DMS153 treated with DMSO at 0.1 percent for 48 hours (cell line): ENCODE measurements around the gene RBM38.
"Not testable (repeated sequence)": the region's sequence is repeated elsewhere in the genome, so short reads cannot be mapped to it uniquely, and the experiment has no call there.

ENCODE experiments used
- DNase-seq: peaks from one replicate; lab custom pipeline; 2025; ENCODE audit not compliant: unreplicated experiment; lab: John Stamatoyannopoulos, UW

Gene RBM38

DNA sequence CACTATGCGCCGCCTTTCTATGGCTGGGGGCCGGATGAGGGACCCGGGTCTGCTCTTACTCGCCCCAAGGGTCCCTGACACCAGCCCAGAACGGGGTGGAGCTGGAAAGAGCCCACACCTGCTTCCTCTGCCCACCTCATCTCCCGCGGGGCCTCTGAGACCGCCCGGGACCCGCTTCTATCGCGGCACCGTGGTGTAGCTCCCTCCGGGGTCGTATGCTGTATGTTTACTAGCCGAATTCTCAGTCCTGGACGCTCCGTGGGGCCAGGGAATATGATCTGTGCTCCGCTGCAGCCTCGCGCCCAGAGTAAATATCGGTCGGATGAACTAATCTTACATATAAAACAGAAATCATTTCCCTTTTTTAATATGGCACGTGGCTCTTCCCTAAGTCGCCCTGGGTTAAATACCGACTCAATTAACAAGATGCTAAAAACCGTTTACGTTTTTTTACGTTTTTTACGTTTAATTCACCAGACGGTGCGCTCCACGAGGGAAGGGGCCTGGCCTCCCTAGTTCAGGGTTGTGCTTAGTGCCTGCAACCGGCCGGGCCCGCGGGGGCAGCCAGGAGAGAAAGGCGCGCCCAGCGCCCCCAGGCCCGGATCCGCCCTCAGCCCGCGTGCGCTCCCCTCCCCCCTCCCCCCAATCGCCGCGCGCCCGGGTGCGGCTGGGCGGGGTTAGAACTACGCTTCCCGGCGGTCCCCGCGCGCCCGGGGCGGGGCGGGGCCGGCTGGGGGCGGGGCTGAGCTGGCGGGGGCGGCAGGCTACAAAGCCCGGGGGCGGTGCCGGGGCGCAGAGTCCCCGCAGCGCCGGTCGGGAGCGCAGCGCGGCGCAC, at the start of gene RBM38:
Gene RBM38, plus strand, starts transcription at position 793 of the 835 bp plus-strand sequence. CDS start 186 bp downstream, outside the sequence.
- DNase-seq: peak; percentile 33

DNA sequence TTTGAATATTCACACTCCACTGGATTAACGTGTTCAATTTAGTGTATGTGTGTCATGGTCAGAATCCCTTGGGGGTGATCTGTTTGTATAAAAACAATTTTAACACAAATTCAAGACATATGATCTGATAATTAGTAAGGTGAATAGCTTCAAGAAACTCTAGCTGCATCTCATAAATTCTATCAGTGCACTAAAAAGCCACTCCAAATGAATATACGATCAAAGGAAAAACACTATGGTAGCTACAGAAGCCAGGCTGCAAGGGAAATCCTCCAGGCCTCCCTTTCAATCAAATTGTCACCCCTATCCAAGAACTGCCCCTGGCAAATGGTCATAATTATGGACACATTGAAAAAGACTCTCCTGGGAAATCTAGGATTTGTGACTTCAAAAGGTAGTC, 49.5 kb upstream of the RBM38 start:
- DNase-seq: no peak

DNA sequence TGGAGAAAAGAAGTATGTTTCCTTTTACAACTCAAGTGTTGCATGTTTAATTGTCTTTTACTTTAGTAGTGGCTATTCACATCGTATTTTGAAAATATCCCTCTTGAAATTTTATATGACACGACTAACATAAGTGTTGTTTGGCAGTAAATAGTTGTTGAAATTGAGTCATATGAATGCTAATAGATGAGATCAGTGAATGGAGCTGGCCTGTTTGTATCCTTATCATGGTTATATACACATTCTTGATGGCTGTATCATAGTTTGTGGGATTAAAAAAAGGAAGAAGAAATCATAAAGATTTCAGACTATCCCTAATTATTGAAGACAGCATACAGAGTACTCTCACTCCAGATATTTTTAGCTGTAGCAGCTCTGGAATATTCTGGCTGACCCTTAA, 48.4 kb upstream of the RBM38 start:
- DNase-seq: no peak

DNA sequence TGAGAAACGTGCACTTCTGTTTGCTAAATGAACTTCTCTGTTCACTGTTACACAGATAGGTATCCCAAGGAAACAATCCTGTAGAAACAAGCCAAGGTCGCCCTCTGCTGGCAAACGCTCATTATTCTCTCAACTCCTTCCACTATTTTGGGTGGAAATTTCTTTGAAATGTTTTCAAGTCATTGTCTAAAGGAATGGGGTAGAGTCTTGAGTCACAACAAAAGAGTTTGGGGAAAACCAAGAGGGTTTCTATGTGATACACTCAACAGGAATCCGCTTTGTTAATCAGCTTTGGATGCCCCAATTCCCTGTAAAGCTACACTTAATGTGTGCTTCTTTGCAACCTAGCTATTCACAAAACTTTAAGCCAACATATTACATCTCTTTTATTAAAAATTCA, 44.7 kb upstream of the RBM38 start:
- DNase-seq: peak; percentile 42

DNA sequence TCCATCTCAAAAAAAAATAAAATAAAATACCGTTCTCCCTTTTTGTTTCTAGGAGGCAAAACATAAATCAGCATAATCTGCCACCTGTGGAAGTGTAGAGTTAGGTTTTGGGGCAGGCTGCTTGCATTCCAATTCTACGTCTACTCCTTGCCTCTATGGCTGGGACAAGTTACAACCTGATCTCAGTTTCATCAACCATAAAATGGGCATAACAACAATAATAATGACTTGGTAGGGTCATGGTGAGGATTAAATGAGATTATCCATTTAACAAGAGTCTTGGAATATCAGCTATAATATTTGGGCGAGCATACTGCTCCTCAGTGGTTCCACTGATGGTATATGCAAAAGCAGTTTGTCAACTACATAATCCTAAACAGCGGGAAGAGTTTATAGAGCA, 43.8 kb upstream of the RBM38 start:
- no peak for DNase-seq

DNA sequence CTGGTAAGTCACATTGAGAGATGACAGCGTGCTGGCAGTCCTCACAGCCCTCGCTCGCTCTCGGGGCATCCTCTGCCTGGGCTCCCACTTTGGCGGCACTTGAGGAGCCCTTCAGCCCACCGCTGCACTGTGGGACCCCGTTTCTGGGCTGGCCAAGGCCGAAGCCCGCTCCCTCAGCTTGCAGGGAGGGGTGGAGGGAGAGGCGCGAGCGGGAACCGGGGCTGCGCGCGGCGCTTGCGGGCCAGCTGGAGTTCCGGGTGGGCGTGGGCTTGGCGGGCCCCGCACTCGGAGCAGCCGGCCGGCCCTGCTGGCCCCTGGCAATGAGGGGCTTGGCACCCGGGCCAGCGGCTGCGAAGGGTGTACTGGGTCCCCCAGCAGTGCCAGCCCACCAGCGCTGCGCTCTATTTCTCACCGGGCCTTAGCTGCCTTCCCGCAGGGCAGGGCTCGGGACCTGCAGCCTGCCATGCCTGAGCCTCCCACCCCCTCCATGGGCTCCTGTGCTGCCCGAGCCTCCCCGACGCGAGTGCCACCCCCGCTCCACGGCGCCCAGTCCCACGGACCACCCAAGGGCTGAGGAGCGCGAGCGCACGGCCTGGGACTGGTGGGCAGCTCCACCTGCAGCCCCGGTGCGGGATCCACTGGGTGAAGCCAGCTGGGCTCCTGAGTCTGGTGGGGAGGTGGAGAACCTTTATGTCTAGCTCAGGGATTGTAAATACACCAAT, 42.8 kb upstream of the RBM38 start:
- not testable (repeated sequence) for DNase-seq

DNA sequence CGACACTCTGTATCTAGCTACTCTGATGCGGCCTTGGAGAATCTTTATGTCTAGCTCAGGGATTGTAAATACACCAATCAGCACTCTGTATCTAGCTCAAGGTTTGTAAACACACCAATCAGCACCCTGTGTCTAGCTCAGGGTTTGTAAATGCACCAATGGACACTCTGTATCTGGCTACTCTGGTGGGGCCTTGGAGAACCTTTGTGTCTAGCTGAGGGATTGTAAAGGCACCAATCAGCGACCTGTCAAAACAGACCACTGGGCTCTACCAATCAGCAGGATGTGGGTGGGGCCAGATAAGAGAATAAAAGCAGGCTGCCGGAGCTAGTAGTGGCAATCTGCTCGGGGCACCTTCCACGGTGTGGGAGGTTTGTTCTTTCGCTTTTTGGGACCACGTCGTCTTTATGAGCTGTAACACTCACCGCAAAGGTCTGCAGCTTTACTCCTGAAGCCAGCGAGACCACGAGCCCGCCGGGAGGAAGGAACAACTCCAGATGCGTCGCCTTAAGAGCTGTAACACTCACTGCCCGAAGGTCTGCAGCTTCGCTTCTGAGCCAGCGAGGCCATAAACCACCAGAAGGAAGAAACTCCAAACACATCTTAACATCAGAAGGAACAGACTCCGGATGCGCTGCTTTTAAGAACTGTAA, 42.1 kb upstream of the RBM38 start:
- not testable (repeated sequence) for DNase-seq

DNA sequence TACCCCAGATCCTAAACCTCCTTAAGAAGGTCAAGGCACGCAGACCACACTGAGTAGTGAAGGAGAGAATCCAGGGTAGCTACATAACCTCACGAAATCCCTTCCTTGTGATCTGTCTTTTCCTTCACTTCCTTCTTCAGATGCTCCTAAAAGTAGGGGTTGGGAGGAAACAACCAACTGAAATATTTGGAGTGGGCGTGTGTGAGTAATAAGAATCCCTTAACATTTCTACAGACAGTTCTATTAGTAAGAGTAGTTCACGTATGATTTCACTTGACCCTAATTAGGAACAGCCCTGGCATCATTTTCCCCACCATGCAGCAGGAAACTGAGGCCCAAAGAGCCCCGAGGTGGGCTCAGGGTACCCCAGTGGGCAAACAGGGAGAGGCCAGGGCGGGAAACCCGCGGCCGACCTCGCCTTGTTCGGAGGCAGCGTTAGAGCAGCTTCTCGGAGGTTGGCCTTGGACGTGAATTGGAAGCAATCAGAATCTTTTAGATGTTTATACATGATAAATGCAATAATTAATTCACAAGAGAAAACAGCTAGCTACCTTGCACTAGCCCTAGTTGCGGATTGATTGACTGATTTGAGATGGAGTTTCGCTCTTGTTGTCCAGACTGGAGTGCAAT, 41.0 kb upstream of the RBM38 start:
- DNase-seq: no peak

DNA sequence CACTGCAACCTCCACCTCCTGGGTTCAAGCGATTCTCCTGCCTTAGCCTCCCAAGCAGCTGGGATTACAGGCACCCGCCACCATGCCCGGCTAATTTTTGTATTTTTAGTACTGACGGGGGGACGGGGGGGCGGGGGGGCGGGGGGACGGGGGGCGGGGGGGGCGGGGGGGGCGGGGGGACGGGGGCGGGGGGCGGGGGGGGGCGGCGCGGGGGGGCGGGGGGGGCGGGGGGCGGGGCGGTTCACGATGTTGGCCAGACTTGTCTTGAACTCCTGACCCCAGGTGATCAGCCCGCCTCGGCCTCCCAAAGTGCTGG, 40.5 kb upstream of the RBM38 start:
- DNase-seq: not testable (repeated sequence)

DNA sequence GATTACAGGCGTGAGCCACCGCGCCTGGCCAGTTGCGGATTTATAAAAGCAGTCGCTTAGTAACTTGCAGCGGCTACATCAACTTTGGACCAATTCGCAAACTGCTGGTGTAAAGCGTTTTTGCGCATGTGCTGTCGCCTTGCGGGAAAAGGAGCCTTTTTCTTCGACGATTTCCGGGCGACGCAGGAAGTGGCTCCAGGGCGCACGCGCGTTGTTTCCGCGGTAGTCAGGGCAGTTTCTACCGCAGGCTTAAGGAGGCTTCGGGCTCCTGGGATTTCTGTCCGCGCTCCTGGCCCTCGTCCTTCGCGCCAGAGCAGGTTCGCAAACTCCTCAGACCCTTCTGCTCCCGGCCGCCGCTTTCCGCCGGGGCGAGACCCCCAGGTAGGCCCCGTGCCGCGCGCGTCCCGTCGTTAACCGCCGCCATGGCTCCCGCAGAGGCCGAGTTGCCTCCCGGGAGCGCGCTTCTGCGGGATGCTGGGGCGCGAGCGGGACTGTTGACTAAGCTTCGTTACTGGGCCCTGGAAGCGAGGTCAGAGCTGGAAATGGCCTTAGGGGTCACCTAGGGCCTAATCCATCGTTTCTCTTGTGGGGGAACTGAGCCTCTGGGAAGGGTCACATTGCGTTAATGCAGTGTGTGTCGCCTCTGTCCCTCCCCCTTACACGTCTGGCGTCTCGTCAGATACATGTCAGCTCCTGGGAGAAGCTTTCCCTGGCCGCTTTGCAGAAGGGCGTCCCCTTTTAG, 40.0 kb upstream of the RBM38 start, which contains the start of gene RAE1:
Gene RAE1, plus strand, starts transcription at position 214 of the 742 bp plus-strand sequence. CDS start 2,784 bp downstream, outside the sequence.
- DNase-seq: peak; percentile 87

DNA sequence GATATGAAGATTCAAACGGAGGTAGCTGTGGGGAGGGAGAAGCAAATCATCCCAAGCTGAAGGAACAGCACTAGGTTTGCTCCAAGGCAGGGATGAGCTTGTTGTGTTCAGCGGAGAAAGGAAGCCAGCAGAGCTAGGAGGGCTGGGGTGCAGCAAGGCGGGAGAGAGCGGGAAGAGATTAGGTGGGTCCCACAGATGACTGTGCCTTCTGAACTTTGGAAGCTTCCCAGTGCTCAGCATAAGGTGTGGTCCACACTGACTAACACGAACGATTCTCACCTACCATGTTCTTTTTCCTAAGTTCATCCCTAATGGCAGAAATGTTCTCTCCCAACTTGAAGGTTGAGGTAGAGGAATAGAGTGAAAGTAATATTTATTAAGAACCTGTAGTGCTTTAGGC, 38.9 kb upstream of the RBM38 start:
- DNase-seq: no peak

DNA sequence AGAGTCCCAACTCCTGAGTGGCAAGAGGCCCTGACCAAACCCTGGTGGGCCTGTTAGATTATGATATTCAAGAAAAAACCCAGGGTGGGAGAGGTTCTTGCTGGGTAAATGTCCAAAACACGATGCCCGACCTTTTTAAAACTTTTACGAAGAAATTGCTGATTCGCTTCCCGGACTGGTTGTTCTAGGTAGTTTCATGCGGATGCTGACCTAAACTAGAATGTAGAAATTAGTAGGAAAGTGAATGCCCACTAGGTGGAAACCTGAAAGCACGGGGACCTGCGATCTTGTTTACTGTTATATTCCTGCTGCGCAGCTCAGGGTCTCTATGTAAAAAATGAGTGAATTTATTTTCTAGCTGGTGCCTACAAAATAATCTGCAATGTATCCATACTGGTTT, 37.8 kb upstream of the RBM38 start:
- DNase-seq: no peak

DNA sequence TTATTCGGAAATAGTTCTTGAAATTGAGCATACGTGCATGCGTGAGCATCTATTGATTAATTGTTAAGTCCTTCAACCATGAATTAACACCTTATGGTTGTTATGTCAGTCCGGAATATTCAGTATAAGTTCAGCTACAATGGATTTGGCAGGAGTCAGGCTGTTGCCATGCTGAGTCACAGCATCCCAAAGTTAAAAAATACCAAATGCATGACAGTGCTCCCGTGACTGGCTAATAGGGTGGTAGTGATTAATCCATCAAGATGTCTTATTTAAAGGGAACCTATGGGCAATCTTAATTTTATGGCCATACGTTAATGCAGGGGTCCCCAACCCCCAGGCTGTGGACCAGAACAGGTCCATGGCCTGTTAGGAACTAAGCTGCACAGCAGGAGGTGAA, 29.7 kb upstream of the RBM38 start:
- no peak for DNase-seq

DNA sequence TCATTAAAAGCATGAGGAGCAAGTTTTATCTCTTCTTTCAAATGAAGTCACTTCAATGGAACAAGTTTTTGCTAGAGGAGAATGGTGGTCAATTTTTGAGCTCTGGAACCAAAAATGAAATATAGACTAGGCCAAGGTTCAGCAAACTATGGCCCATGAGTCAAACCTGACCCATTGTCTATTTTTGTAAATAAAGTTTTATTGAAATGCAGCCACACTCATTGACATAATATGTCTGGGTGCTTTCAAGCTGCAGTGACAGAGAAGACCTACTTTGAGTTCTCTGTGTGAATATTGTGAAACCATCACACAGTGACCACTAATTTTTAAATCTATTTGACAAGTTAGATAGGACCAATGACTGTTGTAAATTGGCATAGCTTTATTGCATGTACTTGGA, 26.7 kb upstream of the RBM38 start:
- DNase-seq: no peak

DNA sequence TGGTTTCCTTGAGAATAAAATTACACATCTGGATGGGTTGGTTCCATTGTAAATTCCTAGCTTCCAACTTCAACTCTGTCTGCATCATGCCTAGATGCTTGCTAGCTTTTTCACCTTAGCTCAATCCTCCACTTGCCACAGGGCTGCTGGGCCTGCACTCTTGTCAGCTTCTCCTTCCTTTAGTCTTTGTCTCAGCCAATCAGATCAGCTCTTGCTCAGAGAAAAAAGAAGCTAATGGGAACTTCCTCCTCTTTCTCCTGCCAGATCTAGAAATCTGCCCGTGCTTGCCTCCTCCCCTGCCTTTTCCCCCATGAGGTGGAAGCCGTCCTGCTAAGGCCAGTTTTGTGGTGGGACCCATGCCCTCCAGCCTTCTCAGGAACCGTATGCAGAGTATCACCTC, 21.6 kb upstream of the RBM38 start:
- DNase-seq: no peak

DNA sequence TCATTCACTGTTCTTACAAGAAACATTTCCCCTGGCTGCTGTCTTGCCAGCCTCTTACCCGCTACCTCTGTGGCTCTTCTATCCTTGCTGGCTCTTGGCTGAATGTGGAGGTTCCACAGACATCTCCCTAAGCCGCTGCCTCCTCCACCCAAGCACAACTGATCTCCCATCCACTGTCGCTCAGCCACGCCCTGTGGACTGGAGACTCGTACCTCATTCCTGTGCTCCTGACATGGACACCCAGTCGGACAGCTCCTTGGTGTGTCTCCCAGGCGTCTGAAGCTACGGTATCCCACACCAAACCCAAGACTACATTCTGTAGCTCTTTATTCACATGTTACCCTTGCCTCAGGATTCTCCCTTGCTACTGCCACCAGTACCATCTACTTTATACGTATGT, 20.9 kb upstream of the RBM38 start:
- DNase-seq: no peak

DNA sequence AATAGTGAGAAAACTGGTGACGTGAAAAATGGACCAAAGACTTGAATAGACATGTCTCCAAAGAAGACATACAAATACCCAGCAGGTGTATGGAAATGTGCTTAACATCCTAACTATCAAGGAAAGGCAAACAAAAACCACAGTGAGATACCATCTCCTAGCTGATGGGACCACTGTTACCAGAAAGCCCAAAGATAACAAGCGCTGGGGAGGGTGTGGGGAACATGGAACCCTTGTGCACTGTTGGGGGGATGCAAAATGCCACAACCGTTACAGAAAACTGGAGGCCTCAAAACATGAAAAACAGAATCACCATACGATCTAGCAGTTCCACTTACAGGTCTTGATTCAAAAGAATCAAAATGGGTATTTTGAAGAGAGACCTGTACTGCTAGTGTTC, 19.8 kb upstream of the RBM38 start:
- no peak for DNase-seq

DNA sequence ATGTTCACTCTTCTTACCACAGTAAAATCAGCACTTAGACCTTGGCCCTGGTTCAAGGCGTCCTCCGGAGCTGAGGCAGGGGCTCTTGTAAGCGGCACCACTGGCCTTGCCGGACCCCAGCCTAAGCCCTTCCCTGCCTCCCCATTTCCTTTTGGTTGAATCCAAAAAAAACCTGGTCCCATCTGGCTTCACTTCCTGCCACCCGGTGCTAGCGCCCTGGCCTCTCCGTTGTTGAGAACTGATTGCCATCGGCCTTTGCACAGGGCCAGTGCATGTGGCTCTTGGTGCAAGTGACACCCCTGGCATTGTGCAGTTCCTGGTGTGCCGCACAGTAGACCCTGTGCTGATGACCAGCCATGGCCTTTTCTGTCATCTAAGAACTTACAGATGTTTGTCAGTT, 19.0 kb upstream of the RBM38 start:
- no peak for DNase-seq

DNA sequence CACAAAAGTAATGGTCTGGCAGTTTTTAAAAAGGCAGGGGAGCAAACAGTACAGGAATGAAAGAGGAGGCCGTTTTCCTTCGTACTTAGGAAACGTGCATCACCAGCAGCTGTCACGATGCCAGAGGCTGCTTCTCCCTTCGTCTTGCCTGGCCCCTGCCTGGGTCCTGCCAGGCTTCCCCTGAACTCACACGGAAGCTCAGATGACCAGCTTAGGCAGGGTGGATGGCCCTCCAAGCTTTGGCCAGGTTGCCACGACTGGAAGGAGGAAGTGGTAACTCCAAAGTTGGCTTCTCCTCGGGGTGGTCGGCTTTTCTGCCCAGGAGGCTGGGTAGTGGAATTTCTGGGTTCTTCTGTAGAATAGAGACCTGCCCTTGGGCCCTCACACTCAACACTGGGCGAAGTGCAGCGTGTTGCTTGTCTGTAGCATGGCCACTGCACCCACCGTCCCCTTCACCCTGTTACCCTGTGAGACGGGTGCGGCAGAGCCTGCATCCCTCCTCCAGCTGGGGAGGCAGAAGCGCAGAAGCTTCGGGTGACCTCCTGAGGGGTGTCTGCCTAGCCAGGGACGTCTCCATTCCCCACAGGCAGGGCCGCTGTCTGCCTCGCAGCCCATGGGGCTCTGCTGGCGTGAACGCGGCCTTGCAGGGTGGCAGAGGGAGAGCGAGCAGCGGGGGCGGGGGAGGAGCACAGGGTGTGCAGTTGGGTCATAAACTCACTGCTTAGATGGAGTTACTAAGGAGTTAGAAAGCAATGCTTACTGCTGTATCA, 18.4 kb upstream of the RBM38 start:
- DNase-seq: no peak

DNA sequence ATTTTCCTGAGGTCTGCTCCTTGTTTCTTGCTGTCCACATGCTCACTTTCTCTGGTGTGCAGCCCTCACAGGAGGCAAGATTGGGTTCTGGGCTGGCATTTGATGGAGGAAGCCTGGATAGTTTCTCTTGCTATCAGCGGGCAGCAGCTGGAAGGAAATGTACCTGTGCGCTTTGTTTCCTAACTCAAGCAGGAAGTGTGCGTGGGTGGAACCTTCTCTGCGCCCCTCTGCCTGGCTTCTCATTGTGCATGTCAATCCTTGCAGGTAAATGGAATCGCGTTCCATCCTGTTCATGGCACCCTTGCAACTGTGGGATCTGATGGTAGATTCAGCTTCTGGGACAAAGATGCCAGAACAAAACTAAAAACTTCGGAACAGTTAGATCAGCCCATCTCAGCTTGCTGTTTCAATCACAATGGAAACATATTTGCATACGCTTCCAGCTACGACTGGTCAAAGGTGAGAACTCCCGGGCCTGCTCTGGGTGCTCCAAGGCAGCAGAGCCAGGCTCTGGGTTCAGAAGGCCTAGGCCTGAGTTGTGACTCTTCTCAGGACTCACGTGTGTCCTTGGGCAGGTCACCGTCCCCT, 16.8 kb upstream of the RBM38 start:
- DNase-seq: no peak
